ENCODE measurements around the gene POC5. TPM values are rescaled to one million over a fixed set of nuclear protein-coding genes. Genes with fewer than 3 reads are reported as not detected.

The POC5 gene
- total RNA-seq, 2 donors from 2014 or later, result 9.2 to 18.3 TPM

Other genes with a start within 250 kb of the POC5 start
- gene CERT1, start 205.8 kb downstream of the POC5 start, total RNA-seq, result 10 to 100 TPM; 24.9 to 40.3 TPM
- gene POLK, start 205.5 kb downstream of the POC5 start, total RNA-seq, result 10 to 100 TPM; 28.7 to 44.4 TPM
- under 1 TPM; 0.34 to 0.35 TPM for gene ANKDD1B, start 106.0 kb downstream of the POC5 start, total RNA-seq